Kidney (tissue), 14 donors: ENCODE results near the gene PVALEF. TPM values are rescaled to one million over a fixed set of nuclear protein-coding genes. Genes with fewer than 3 reads are reported as not detected.
"Not testable (repeated sequence)": the region's sequence is repeated elsewhere in the genome, so short reads cannot be mapped to it uniquely, and the experiment has no call there.

Source experiments
- DNase-seq, 5 donors: peaks; one replicate each; pipeline ENCODE4 v3.0.0-alpha.2; 2013 to 2020
- FAIRE-seq: peaks from 2 replicates; lab custom pipeline; 2012; peaks lifted over from hg19 to GRCh38; lab: Jason Lieb, UNC
- H3K27ac ChIP-seq, 2 donors: one replicate each; pipeline ENCODE4 v1.7.0; 2013; ENCODE audit warnings: low read depth in 2 of 2, low read length in 2 of 2, inconsistent platforms in 1 of 2
- H3K27me3 ChIP-seq: one replicate; pipeline ENCODE4 v1.7.1; 2013; ENCODE audit warnings: low read length, inconsistent platforms; ENCODE audit not compliant: control insufficient read depth, insufficient read depth
- H3K36me3 ChIP-seq, 3 donors: one replicate each; pipeline versions ENCODE4 v1.7.0 to v1.7.1; 2013; ENCODE audit warnings: low read length in 3 of 3, control low read depth in 1 of 3, inconsistent platforms in 1 of 3; ENCODE audit not compliant: insufficient read depth in 3 of 3, control insufficient read depth in 2 of 3
- H3K4me1 ChIP-seq, 3 donors: one replicate each; pipeline versions ENCODE4 v1.7.0 to v1.7.1; 2013; ENCODE audit warnings: low read length in 3 of 3, inconsistent platforms in 1 of 3, low read depth in 1 of 3; ENCODE audit not compliant: control insufficient read depth in 2 of 3, insufficient read depth in 2 of 3
- H3K4me3 ChIP-seq, 3 donors: one replicate each; pipeline versions ENCODE4 v1.7.0 to v1.8.1; 2013; ENCODE audit warnings: low read length in 3 of 3, control low read depth in 1 of 3, inconsistent platforms in 1 of 3
- H3K9ac ChIP-seq, 3 donors: one replicate each; pipeline versions ENCODE4 v1.7.0 to v1.7.1; 2013; ENCODE audit warnings: low read length in 3 of 3, control low read depth in 1 of 3, inconsistent platforms in 1 of 3
- H3K9me3 ChIP-seq, 3 donors: one replicate each; pipeline versions ENCODE4 v1.7.0 to v1.7.1; 2013; ENCODE audit warnings: low read length in 3 of 3, control low read depth in 1 of 3, inconsistent platforms in 1 of 3; ENCODE audit not compliant: control insufficient read depth in 2 of 3, insufficient read depth in 1 of 3
- CTCF ChIP-seq: IDR thresholded peaks from 3 replicates; pipeline ENCODE4 v1.5.1; 2012; ENCODE audit warnings: mild to moderate bottlenecking, moderate library complexity, borderline replicate concordance; ENCODE audit not compliant: insufficient read depth; ENCODE audit errors: extremely low read depth
- intact Hi-C: fragments of 100-400 bp; cut with DNase I; formaldehyde crosslinking; loops from one replicate; pipeline ENCODE4 v1.11.1; 2022
- polyA plus RNA-seq: library from polyadenylated mRNA; stranded (reverse); fragments of 350-450 nt; fragmentation: Illumina TruSeq; extraction: RNeasy Lipid Tissue Mini Kit (QIAGEN cat#74804); gene quantifications from one replicate; pipeline ENCODE4 v1.2.3, GENCODE V29; 2014; ENCODE audit warnings: low read depth, low replicate concordance; ENCODE audit not compliant: insufficient read depth
- total RNA-seq: library from RNA; stranded (reverse); fragmentation: NEBNext Ultra II Directional; extraction: Animal tissue kit (Norgen Biotek cat#: 25700); gene quantifications from one replicate; pipeline ENCODE4 v1.2.1, GENCODE V29; 2021
- donor health status: control.
- donor health status: control.
- donor health status: control.
- donor health status: control.
- donor health status: control.
- donor health status: DM: yes; HTN: yes; CAD: no.
- donor health status: Normal renal cell carcinoma (clear cell type).

The PVALEF gene
- total and polyA plus RNA-seq, 2 donors from 2014 or later, result not detected

- Histone ChIP-seq H3K4me1 (peaks cover 0 to 14% (median 0%) of the 10 kb centered on the region in 3 donors), H3K9ac (peak overlapping the region in 1 of 3 donors; percentile 40), H3K27me3 (no peaks in the 10 kb centered on the region), H3K27ac (no peak overlapping the region), H3K36me3 (no peaks in the 10 kb centered on the region), H3K4me3 (peak overlapping the region in 2 of 3 donors; percentile 43 to 64), H3K9me3 (no peaks in the 10 kb centered on the region)
- intact Hi-C loops, result no loop called here
- DNase-seq (peak in 1 of 5 donors; percentile 85), FAIRE-seq (no peak)
- TF ChIP-seq CTCF, result no peak
Measured at GRCh38 chr17:81222620-81222905, 57.3 kb downstream of the PVALEF start.

GRCh38 chr17:81222906-81223761 is 57.8 kb downstream of the PVALEF start, which contains the start of gene CEP131:
CEP131 (minus strand) TSS chr17:81222965; CDS start chr17:81220056, 2,909 bp downstream.
- DNase-seq, result peak; percentile 99 to 100 (median 99)
- Histone ChIP-seq H3K9ac (peak within 1 kb of the TSS in 1 of 3 donors; percentile 40), H3K27me3 (no peaks in the 10 kb centered on the region), H3K27ac (peak within 1 kb of the TSS in 1 of 2 donors; percentile 17), H3K4me3 (peak within 1 kb of the TSS; percentile 43 to 64 (median 50)), H3K36me3 (no peaks in the 10 kb centered on the region), H3K4me1 (peaks cover 0 to 14% (median 0%) of the 10 kb centered on the region in 3 donors), H3K9me3 (no peaks in the 10 kb centered on the region)
- no peak for FAIRE-seq
- intact Hi-C loops, result no loop called here
- no peak for TF ChIP-seq CTCF

DNA sequence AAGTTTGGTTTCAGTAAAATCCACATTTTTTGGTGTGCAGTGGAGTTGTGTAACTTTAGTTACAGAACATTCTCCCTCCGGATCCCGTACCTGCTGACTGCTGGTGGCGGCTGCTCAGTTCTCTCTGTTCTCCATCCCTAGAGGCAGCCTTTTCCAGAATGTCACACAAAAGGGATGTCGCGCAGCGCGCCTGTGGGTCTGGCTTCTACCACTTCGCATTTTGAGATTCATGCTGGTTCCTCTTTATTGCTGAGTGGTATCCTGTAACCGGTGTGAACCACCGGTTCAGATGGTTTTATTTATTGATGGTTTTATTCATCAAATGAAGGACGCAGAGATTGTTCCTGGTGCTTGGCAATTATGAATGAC is 58.4 kb downstream of the PVALEF start:
- Histone ChIP-seq H3K4me1 (peaks cover 0 to 14% (median 0%) of the 10 kb centered on the region in 3 donors), H3K9ac (no peak overlapping the region), H3K4me3 (peak overlapping the region in 2 of 3 donors; percentile 50 to 57), H3K36me3 (no peaks in the 10 kb centered on the region), H3K27me3 (no peaks in the 10 kb centered on the region), H3K27ac (no peak overlapping the region), H3K9me3 (no peaks in the 10 kb centered on the region)
- TF ChIP-seq CTCF, result no peak
- intact Hi-C loops, result no loop called here
- DNase-seq (peak in 1 of 5 donors; percentile 50), FAIRE-seq (no peak)

GRCh38 chr17:81227630-81228029 is 62.3 kb downstream of the PVALEF start:
- H3K27ac ChIP-seq, H3K27me3 ChIP-seq, H3K9me3 ChIP-seq, H3K4me3 ChIP-seq, DNase-seq, H3K9ac ChIP-seq, FAIRE-seq, intact Hi-C loops, H3K4me1 ChIP-seq: not testable (repeated sequence)
- peaks cover 5 to 10% (median 5%) of the 10 kb centered on the region in 3 donors for H3K36me3 ChIP-seq
